ENCODE measurements around the gene XRCC4. TPM values are rescaled to one million over a fixed set of nuclear protein-coding genes. Genes with fewer than 3 reads are reported as not detected.

The XRCC4 gene
- total and polyA plus RNA-seq, 2 of the 8 experiments (the other 6 are each of a cell fraction or from before 2014, with no cell fraction given), result 3.0 to 8.3 TPM

DNA sequence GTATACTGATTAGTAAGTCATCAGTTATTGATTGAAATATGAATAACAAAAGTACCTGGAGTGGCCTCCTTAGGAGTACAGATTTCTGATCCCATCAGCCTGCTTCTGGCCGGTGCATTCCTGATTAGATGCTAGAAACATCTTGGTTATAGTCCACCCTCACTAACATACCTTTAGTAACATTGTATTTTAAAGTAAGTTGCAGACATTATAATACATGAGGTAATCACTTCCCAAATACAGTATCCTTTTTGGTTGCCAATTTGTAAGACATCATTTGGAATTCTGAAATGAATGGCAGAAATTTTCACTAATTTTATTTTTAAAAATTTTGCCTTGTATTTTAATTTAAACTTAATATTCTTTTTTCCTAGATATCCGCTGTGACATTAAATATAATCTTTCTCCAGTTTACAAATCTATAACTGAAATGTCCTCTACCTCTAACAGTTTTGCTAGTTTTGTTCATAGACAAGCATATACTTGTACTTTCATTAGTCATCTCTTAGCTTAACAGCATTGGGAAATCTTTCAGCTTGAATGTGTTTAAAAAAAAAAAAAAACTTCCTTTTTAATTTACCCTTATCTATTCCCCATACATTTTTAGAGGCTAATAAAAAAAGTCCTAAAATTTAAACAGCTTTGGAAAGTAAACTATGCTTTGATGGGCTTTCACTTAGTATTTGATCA is 178.9 kb downstream of the XRCC4 start (continued):
- no peak for TF ChIP-seq JUND (IDR thresholded peaks at IDR 0.05; ENCODE audit: low read length)
- TF ChIP-seq, protein P1, sequence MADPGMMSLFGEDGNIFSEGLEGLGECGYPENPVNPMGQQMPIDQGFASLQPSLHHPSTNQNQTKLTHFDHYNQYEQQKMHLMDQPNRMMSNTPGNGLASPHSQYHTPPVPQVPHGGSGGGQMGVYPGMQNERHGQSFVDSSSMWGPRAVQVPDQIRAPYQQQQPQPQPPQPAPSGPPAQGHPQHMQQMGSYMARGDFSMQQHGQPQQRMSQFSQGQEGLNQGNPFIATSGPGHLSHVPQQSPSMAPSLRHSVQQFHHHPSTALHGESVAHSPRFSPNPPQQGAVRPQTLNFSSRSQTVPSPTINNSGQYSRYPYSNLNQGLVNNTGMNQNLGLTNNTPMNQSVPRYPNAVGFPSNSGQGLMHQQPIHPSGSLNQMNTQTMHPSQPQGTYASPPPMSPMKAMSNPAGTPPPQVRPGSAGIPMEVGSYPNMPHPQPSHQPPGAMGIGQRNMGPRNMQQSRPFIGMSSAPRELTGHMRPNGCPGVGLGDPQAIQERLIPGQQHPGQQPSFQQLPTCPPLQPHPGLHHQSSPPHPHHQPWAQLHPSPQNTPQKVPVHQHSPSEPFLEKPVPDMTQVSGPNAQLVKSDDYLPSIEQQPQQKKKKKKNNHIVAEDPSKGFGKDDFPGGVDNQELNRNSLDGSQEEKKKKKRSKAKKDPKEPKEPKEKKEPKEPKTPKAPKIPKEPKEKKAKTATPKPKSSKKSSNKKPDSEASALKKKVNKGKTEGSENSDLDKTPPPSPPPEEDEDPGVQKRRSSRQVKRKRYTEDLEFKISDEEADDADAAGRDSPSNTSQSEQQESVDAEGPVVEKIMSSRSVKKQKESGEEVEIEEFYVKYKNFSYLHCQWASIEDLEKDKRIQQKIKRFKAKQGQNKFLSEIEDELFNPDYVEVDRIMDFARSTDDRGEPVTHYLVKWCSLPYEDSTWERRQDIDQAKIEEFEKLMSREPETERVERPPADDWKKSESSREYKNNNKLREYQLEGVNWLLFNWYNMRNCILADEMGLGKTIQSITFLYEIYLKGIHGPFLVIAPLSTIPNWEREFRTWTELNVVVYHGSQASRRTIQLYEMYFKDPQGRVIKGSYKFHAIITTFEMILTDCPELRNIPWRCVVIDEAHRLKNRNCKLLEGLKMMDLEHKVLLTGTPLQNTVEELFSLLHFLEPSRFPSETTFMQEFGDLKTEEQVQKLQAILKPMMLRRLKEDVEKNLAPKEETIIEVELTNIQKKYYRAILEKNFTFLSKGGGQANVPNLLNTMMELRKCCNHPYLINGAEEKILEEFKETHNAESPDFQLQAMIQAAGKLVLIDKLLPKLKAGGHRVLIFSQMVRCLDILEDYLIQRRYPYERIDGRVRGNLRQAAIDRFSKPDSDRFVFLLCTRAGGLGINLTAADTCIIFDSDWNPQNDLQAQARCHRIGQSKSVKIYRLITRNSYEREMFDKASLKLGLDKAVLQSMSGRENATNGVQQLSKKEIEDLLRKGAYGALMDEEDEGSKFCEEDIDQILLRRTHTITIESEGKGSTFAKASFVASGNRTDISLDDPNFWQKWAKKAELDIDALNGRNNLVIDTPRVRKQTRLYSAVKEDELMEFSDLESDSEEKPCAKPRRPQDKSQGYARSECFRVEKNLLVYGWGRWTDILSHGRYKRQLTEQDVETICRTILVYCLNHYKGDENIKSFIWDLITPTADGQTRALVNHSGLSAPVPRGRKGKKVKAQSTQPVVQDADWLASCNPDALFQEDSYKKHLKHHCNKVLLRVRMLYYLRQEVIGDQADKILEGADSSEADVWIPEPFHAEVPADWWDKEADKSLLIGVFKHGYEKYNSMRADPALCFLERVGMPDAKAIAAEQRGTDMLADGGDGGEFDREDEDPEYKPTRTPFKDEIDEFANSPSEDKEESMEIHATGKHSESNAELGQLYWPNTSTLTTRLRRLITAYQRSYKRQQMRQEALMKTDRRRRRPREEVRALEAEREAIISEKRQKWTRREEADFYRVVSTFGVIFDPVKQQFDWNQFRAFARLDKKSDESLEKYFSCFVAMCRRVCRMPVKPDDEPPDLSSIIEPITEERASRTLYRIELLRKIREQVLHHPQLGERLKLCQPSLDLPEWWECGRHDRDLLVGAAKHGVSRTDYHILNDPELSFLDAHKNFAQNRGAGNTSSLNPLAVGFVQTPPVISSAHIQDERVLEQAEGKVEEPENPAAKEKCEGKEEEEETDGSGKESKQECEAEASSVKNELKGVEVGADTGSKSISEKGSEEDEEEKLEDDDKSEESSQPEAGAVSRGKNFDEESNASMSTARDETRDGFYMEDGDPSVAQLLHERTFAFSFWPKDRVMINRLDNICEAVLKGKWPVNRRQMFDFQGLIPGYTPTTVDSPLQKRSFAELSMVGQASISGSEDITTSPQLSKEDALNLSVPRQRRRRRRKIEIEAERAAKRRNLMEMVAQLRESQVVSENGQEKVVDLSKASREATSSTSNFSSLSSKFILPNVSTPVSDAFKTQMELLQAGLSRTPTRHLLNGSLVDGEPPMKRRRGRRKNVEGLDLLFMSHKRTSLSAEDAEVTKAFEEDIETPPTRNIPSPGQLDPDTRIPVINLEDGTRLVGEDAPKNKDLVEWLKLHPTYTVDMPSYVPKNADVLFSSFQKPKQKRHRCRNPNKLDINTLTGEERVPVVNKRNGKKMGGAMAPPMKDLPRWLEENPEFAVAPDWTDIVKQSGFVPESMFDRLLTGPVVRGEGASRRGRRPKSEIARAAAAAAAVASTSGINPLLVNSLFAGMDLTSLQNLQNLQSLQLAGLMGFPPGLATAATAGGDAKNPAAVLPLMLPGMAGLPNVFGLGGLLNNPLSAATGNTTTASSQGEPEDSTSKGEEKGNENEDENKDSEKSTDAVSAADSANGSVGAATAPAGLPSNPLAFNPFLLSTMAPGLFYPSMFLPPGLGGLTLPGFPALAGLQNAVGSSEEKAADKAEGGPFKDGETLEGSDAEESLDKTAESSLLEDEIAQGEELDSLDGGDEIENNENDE (IDR thresholded peaks at IDR 0.05; ENCODE audit: insufficient replicate concordance, low read length), result no peak
- no peak for TF ChIP-seq CBX5 (IDR thresholded peaks at IDR 0.05; ENCODE audit: low read depth, low read length)
- TF ChIP-seq, protein P2, sequence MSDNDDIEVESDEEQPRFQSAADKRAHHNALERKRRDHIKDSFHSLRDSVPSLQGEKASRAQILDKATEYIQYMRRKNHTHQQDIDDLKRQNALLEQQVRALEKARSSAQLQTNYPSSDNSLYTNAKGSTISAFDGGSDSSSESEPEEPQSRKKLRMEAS (IDR thresholded peaks at IDR 0.05), result no peak
- TF ChIP-seq CBX8 (IDR thresholded peaks at IDR 0.05; ENCODE audit: borderline replicate concordance, low read depth, low read length), result no peak
- TF ChIP-seq CHD2 (IDR thresholded peaks at IDR 0.05; ENCODE audit: low read length), result no peak
